Measurements from ENCODE around the gene WBP2.

Gene WBP2

GRCh38 chr17:75885431-75885830, 30.3 kb upstream of the WBP2 start:
- TF ChIP-seq, protein P1, sequence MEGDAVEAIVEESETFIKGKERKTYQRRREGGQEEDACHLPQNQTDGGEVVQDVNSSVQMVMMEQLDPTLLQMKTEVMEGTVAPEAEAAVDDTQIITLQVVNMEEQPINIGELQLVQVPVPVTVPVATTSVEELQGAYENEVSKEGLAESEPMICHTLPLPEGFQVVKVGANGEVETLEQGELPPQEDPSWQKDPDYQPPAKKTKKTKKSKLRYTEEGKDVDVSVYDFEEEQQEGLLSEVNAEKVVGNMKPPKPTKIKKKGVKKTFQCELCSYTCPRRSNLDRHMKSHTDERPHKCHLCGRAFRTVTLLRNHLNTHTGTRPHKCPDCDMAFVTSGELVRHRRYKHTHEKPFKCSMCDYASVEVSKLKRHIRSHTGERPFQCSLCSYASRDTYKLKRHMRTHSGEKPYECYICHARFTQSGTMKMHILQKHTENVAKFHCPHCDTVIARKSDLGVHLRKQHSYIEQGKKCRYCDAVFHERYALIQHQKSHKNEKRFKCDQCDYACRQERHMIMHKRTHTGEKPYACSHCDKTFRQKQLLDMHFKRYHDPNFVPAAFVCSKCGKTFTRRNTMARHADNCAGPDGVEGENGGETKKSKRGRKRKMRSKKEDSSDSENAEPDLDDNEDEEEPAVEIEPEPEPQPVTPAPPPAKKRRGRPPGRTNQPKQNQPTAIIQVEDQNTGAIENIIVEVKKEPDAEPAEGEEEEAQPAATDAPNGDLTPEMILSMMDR (IDR thresholded peaks at IDR 0.05; ENCODE audit: low read depth, low read length): no peak
- H3K4me3 ChIP-seq (ENCODE audit: low read depth, low read length): no peak overlapping the region

GRCh38 chr17:75881678-75882454, 26.7 kb upstream of the WBP2 start:
- TF ChIP-seq, protein P1 (IDR thresholded peaks at IDR 0.05; ENCODE audit: low read depth, low read length): no peak
- no peak overlapping the region for H3K4me3 ChIP-seq (ENCODE audit: low read depth, low read length)

- no peak overlapping the region for H3K4me3 ChIP-seq (ENCODE audit: low read depth, low read length)
- TF ChIP-seq, protein P1 (IDR thresholded peaks at IDR 0.05; ENCODE audit: low read depth, low read length): no peak
These were observed 25.1 kb upstream of the WBP2 start for GRCh38 chr17:75880266-75880665.

GRCh38 chr17:75878174-75878998, 23.3 kb upstream of the WBP2 start, which contains the start of gene TRIM47:
Gene TRIM47, minus strand, starts transcription at chr17:75878581. Its CDS starts 33 bp downstream, at chr17:75878548.
- peak within 1 kb of the TSS; percentile 57 for H3K4me3 ChIP-seq (ENCODE audit: low read depth, low read length)
- TF ChIP-seq, protein P1 (IDR thresholded peaks at IDR 0.05; ENCODE audit: low read depth, low read length): no peak

GRCh38 chr17:75877752-75878173, 22.6 kb upstream of the WBP2 start:
- H3K4me3 ChIP-seq (ENCODE audit: low read depth, low read length): peak overlapping the region; percentile 57
- TF ChIP-seq, protein P1 (IDR thresholded peaks at IDR 0.05; ENCODE audit: low read depth, low read length): peak; percentile 26

DNA sequence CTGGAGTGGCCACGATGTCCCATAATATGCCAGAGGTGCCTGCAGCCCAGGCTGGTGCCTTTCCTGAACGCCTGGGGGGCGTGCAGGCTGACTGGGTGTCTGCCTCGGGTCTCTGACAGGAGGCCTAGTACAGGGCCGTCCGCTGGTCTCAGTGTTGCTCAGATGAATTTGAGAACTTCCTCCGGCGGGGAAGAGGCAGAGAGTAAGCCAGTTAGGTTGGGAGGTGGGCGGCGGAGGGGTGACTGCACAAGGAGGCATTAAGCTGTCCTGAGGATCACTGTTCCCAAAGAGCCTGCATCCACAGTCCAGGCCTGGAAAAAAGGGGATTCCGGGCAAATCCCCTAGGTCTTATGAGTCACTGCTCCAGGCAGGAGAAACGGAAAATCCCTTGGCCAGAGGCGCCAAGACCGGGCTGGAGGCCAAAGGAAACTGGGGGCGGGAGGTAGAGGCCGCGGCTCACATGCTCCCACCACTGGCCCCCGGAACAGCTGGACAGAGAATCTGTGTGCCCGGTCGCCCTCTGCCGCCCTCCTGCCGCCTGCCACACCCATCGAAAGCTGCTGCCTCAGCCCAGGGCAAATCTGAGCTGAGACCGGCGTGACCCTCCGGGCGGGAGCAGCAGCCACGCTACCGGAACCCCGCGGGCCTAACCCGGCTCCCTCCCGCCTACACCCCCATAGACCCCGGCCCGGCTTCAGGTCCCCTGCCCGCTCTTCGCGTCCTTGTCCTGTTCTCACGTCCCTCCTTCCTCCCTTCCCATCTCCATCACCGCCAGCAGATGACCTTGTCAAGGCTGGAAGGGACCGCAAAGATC, 22.0 kb upstream of the WBP2 start:
- TF ChIP-seq, protein P1 (IDR thresholded peaks at IDR 0.05; ENCODE audit: low read depth, low read length): no peak
- peak overlapping the region; percentile 57 for H3K4me3 ChIP-seq (ENCODE audit: low read depth, low read length)

Measured in WI38 (cell line).